Thyroid gland (tissue), 4 donors: ENCODE data around the gene MYO1G. TPM values are rescaled to one million over a fixed set of nuclear protein-coding genes. Genes with fewer than 3 reads are reported as not detected.

Source experiments
- DNase-seq, 2 donors: peaks; one replicate each; pipeline ENCODE4 v3.0.0-alpha.2; 2019
- H3K27ac ChIP-seq, 3 donors: fragments of 200-600 bp; sonication (generic); 1 replicate in 2 of 3; 2 replicates in 1 of 3; pipeline ENCODE4 v1.5.1; 2016 to 2019; ENCODE audit warnings: mild to moderate bottlenecking in 1 of 3, moderate library complexity in 1 of 3
- H3K27me3 ChIP-seq: fragments of 200-600 bp; sonication (generic); one replicate; pipeline ENCODE4 v1.5.1; 2019
- H3K36me3 ChIP-seq, 2 donors: fragments of 200-600 bp; sonication (generic); one replicate each; pipeline ENCODE4 v1.5.1; 2016 to 2019
- H3K4me1 ChIP-seq, 2 donors: fragments of 200-600 bp; sonication (generic); one replicate each; pipeline ENCODE4 v1.5.1; 2017 to 2019
- H3K4me3 ChIP-seq, 3 donors: fragments of 200-600 bp; sonication (generic); replicated peaks in 1 of 3; 1 replicate in 2 of 3; 2 replicates in 1 of 3; pipeline ENCODE4 v1.5.1; 2016; ENCODE audit warnings: mild to moderate bottlenecking in 1 of 3
- H3K9me3 ChIP-seq: fragments of 200-600 bp; sonication (generic); one replicate; pipeline ENCODE4 v1.5.1; 2017
- POLR2A ChIP-seq, 2 donors: fragments of 450-650 bp; IDR thresholded peaks; one replicate each; pipeline ENCODE4 v1.6.1; 2017; ENCODE audit warnings: antibody characterized with exemption in 2 of 2, mild to moderate bottlenecking in 2 of 2, moderate library complexity in 1 of 2
- WGBS, 2 donors: methylation state at CpG; one replicate each; pipeline ENCODE4 v1.1.5; 2017; 5-methylcytosine and 5-hydroxymethylcytosine counted together
- intact Hi-C: fragments of 100-400 bp; cut with DNase I; formaldehyde crosslinking; loops from one replicate; pipeline ENCODE4 v1.15.1; 2023
- total RNA-seq, 4 donors: library from RNA; depleted of rRNA; stranded (reverse); fragments of >200 nt; gene quantifications; one replicate each; pipeline ENCODE4 v1.2.3, GENCODE V29; 2016
- TF ChIP-seq, protein P1 (sequence below), 6 experiments: fragments of 200-600 bp in 3 of 6; fragments of 450-650 bp in 3 of 6; sonication (generic) in 3 of 6; IDR thresholded peaks; one replicate each; pipeline ENCODE4 v1.5.1; 2016 to 2019; ENCODE audit warnings: antibody characterized with exemption in 6 of 6, mild to moderate bottlenecking in 2 of 6, inconsistent platforms in 1 of 6, moderate library complexity in 1 of 6

MYO1G gene
- total RNA-seq, 4 donors from 2014 or later, result 0.78 to 3.8 (median 2.0) TPM

DNA sequence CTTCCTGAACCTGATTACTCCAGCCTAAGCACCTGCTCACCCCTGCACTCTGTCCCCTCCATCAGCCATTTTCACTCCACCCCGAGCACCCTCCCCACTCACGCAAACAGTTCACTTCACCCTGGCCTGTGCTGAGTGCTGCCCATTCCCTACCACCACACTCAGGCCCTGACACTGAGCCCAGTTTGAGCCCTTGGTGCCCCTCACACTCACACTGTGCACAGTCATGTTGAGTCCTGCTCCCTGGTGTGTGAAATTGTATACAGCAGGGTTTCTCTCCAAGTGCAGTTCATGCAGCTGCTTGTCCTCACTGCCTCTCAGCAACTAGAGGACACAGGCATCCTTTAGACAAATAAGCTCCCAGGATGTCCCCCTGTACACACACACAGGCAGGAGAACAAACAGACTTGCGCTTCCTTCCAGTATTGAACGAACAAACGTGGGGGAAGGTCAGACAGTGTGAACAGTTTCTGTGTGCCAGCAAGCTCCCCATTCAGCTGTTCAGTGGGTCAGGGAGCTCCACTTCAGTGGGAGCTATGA lies 6.8 kb downstream of the MYO1G start:
- Histone ChIP-seq H3K4me1 (peaks cover 6 to 48% of the 10 kb centered on the region in 2 donors), H3K27me3 (no peaks in the 10 kb centered on the region), H3K9me3 (no peaks in the 10 kb centered on the region), H3K27ac (no peak overlapping the region), H3K4me3 (no peak overlapping the region), H3K36me3 (no peaks in the 10 kb centered on the region)
- DNase-seq, result no peak
- intact Hi-C loops, result no loop called here
- WGBS, 2 donors, result 82 to 89% methylated on average over 5 of the region's 5 CpGs
- TF ChIP-seq, protein P1, sequence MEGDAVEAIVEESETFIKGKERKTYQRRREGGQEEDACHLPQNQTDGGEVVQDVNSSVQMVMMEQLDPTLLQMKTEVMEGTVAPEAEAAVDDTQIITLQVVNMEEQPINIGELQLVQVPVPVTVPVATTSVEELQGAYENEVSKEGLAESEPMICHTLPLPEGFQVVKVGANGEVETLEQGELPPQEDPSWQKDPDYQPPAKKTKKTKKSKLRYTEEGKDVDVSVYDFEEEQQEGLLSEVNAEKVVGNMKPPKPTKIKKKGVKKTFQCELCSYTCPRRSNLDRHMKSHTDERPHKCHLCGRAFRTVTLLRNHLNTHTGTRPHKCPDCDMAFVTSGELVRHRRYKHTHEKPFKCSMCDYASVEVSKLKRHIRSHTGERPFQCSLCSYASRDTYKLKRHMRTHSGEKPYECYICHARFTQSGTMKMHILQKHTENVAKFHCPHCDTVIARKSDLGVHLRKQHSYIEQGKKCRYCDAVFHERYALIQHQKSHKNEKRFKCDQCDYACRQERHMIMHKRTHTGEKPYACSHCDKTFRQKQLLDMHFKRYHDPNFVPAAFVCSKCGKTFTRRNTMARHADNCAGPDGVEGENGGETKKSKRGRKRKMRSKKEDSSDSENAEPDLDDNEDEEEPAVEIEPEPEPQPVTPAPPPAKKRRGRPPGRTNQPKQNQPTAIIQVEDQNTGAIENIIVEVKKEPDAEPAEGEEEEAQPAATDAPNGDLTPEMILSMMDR (IDR thresholded peaks at IDR 0.05), result no peak
- no peak for TF ChIP-seq POLR2A (IDR thresholded peaks at IDR 0.05)

DNA sequence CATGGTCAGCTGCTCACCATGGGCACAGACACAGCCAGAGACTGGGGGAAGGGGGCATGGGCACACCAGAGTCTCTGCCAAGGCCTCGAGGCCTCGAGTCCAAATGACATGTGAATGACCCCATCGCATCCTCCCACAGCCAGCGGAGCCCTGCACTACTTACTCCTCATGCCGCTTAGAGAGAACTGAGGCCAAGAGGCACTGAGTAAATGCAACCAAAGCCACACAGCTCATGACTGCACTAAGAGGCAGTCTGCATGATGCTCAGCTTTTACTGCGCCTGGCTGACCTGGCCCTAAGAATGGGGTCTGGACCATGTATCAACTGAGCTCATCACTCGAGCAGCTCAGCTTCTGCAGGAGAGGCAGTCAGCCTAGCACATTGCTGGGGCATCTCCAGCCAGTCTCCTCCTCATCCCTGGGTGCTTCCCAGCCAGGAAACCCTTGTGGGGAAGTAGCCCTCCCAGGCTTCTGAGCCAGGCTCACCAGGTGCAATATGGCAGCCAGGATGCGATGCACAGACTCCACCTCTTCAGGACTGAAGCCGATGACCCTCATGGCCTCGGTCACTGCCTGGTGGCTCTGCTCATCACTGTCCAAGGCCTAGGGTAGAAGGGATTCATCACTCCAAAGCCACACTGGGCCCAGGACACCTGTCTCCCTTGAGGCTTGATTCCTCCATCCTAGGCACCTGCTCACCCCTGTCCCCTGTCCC lies 7.5 kb downstream of the MYO1G start:
- DNase-seq, result no peak
- intact Hi-C loops, result no loop called here
- Histone ChIP-seq H3K9me3 (no peaks in the 10 kb centered on the region), H3K36me3 (no peaks in the 10 kb centered on the region), H3K27me3 (no peaks in the 10 kb centered on the region), H3K27ac (no peak overlapping the region), H3K4me3 (no peak overlapping the region), H3K4me1 (peaks cover 10 to 48% of the 10 kb centered on the region in 2 donors)
- WGBS, 2 donors, result 94 to 98% methylated on average over 8 to 9 of the region's 10 CpGs
- TF ChIP-seq, protein P1 (IDR thresholded peaks at IDR 0.05), result no peak
- no peak for TF ChIP-seq POLR2A (IDR thresholded peaks at IDR 0.05)

DNA sequence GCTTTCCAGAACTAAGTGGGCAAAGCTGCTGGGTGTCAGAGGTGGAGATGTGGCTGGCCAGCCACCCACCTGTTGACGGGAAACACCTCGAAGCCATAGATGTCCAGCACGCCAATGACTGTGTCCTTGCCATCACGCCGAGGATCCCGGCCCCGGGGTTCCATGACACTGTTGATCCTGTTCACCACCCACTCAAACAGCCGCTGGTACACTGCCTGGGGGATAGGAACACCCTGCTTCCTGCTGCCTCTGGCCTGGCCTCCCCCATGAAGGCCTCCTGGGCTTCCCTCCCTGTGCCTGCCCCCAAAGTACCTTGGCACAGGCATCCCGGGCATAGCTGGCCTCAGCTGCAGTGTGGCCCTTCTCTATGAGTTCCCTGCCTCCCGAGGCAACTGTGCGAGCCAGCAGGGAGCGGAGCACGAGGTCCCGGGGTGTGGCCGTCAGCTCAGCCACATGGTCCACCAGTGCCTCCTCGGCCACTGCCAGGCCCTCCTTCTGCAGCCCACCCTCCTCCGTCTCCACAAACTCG lies 8.2 kb downstream of the MYO1G start:
- Histone ChIP-seq H3K9me3 (no peaks in the 10 kb centered on the region), H3K4me3 (no peak overlapping the region), H3K27me3 (no peaks in the 10 kb centered on the region), H3K27ac (no peak overlapping the region), H3K36me3 (no peaks in the 10 kb centered on the region), H3K4me1 (peaks cover 6 to 40% of the 10 kb centered on the region in 2 donors)
- intact Hi-C loops, result no loop called here
- WGBS, 2 donors, result 91 to 92% methylated on average over 14 to 17 of the region's 18 CpGs
- TF ChIP-seq POLR2A (IDR thresholded peaks at IDR 0.05), result no peak
- TF ChIP-seq, protein P1 (IDR thresholded peaks at IDR 0.05), result no peak
- no peak for DNase-seq

DNA sequence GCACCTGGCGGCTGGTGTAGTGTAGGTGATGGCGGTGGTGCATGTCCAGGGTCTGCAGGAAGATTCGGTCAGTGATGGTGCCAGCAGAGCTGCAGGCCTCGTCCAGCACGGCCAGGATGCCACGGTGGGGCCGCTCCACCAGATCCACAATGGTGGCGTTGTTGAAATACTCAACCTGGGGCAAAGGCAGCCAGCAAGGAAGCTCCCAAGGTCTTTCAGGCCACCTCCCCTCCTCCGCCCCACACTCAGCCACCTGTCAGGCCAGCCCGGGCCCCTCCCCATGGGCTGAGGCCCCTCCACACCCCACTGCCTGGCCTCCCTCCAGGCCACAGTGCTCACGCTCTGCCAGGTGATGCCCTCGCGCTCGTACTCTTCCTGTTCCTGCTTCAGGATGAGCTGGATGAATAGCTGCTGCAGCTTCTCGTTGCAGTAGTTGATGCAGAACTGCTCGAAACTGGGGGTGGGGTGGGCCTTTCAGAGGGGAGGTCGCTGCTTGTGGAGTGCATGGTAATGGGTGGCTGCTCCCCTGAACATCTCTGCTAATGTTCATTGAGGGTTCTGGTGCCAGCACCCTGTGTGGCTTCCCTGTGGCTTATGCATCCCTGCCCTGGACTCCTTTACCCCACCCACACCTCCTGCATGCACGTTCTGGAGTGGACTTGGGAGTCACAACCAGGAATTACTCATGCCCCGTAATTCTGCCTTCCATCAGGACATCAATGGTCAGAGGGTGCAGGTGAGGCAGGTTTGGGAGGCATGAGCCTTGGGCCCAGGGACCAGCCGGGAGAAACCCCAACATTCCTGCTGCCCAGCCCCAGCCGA lies 8.9 kb downstream of the MYO1G start:
- H3K9me3 ChIP-seq, result no peaks in the 10 kb centered on the region
- intact Hi-C loops, result loop anchor here (5.0 kb wide), 1 partner anchor 167 kb away; no protein-coding TSS in a partner anchor
- peaks cover 6 to 33% of the 10 kb centered on the region in 2 donors for H3K4me1 ChIP-seq
- no peaks in the 10 kb centered on the region for H3K27me3 ChIP-seq
- H3K27ac ChIP-seq, result no peak overlapping the region
- TF ChIP-seq, protein P1 (IDR thresholded peaks at IDR 0.05), result no peak
- TF ChIP-seq POLR2A (IDR thresholded peaks at IDR 0.05), result no peak
- no peaks in the 10 kb centered on the region for H3K36me3 ChIP-seq
- no peak for DNase-seq
- WGBS, 2 donors, result 80 to 82% methylated on average over 19 to 20 of the region's 21 CpGs
- no peak overlapping the region for H3K4me3 ChIP-seq
